Measurements from ENCODE around the gene PNPLA8. TPM values are rescaled to one million over a fixed set of nuclear protein-coding genes. Genes with fewer than 3 reads are reported as not detected.
A peak's percentile ranks its signal among the peaks of the same experiment; 100 is the strongest.

PNPLA8 gene
- total RNA-seq, 1 experiment from 2014 or later = 19.2 TPM

DNA sequence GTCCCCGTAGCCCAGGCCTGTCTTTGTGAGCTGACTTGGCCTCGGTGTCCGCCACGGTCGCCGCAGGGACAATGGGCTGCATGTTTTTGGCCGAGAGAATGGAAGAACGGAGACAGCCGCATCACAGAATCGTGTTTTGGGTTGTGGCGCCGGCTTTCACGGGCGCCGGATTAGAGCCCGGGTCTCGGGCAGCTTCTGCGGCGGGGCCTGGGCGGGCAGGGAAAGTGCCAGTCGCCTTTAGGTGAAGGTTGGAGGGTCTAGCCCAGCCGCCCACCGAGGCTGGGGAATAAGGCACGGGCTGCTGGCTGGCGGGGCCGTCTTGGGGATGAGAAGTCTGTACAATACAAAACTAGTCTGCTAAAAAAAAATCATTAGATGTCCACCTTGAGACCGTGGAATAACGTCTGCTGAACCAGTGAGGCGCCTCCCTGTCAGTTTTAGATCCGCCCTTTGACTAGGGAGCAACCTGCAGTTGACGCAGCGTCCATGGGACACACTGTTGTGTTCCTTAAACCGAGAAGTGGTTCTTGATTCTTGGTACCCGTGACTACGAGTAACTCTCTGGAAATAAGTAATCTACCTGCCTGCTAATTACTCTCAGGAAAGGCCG lies 44.3 kb upstream of the PNPLA8 start:
- Histone ChIP-seq H3K4me3 (ENCODE audit: low read depth, low read length, poor library complexity, severe bottlenecking) (peak overlapping the region; percentile 77), H3K4me1 (ENCODE audit: insufficient read depth, low read length, poor library complexity, severe bottlenecking) (peaks cover 27% of the 10 kb centered on the region), H3K27ac (ENCODE audit: low read depth, low read length, poor library complexity, severe bottlenecking) (peak overlapping the region; percentile 94), H3K27me3 (replicated peaks; ENCODE audit: insufficient read depth, low read depth, low read length, poor library complexity) (no peaks in the 10 kb centered on the region), H3K9me3 (ENCODE audit: low read depth, low read length, poor library complexity, severe bottlenecking) (no peaks in the 10 kb centered on the region), H3K36me3 (ENCODE audit: insufficient read depth, low read length, poor library complexity, severe bottlenecking) (peaks cover 43% of the 10 kb centered on the region)
- ChIA-PET CTCF (no interaction called here), POLR2A (ENCODE audit: low non-redundant PET) (interaction anchor here (0.6 kb wide), 1 partner anchor 678 kb away, joined by 3 read pairs; no protein-coding TSS in a partner anchor)
- no peak for TF ChIP-seq CTCF (conservative IDR thresholded peaks at IDR 0.05; ENCODE audit: low read depth, low read length)
- TF ChIP-seq EZH2 (IDR thresholded peaks at IDR 0.05; ENCODE audit: borderline replicate concordance, low read depth, low read length, poor library complexity, severe bottlenecking) = no peak
- BruUV-seq (replicated peaks) = TSS peak; percentile 38
- DNase-seq (ENCODE audit: low spot score) = peak; percentile 37
- intact Hi-C loops (cut with micrococcal nuclease; ENCODE audit: unreplicated experiment) = no loop called here

GRCh38 chr7:108569381-108570145 lies 43.6 kb upstream of the PNPLA8 start, which contains the start of the genes DNAJB9 and THAP5:
TSS of gene DNAJB9 (plus strand) at chr7:108569874. CDS start at chr7:108571727, 1,853 bp downstream.
TSS of gene THAP5 (minus strand) at chr7:108569706. CDS start at chr7:108569569, 137 bp downstream.
- intact Hi-C loops (cut with micrococcal nuclease; ENCODE audit: unreplicated experiment) = loop anchor here (2.0 kb wide), 1 partner anchor 43 kb away; the partner anchor contains the start of gene PNPLA8
- POLR2A ChIA-PET (ENCODE audit: low non-redundant PET) = interaction anchor here (0.6 kb wide), 1 partner anchor 677 kb away, joined by 3 read pairs; no protein-coding TSS in a partner anchor
- CTCF ChIA-PET = no interaction called here
- Histone ChIP-seq H3K36me3 (ENCODE audit: insufficient read depth, low read length, poor library complexity, severe bottlenecking) (peaks cover 45% of the 10 kb centered on the region), H3K4me3 (ENCODE audit: low read depth, low read length, poor library complexity, severe bottlenecking) (peak within 1 kb of the TSS; percentile 77), H3K4me1 (ENCODE audit: insufficient read depth, low read length, poor library complexity, severe bottlenecking) (peaks cover 27% of the 10 kb centered on the region), H3K27me3 (replicated peaks; ENCODE audit: insufficient read depth, low read depth, low read length, poor library complexity) (no peaks in the 10 kb centered on the region), H3K9me3 (ENCODE audit: low read depth, low read length, poor library complexity, severe bottlenecking) (no peaks in the 10 kb centered on the region), H3K27ac (ENCODE audit: low read depth, low read length, poor library complexity, severe bottlenecking) (peak within 1 kb of the TSS; percentile 94)
- DNase-seq (ENCODE audit: low spot score) = peak; percentile 100
- TF ChIP-seq CTCF (conservative IDR thresholded peaks at IDR 0.05; ENCODE audit: low read depth, low read length) = no peak
- no TSS peak for BruUV-seq (replicated peaks)

DNA sequence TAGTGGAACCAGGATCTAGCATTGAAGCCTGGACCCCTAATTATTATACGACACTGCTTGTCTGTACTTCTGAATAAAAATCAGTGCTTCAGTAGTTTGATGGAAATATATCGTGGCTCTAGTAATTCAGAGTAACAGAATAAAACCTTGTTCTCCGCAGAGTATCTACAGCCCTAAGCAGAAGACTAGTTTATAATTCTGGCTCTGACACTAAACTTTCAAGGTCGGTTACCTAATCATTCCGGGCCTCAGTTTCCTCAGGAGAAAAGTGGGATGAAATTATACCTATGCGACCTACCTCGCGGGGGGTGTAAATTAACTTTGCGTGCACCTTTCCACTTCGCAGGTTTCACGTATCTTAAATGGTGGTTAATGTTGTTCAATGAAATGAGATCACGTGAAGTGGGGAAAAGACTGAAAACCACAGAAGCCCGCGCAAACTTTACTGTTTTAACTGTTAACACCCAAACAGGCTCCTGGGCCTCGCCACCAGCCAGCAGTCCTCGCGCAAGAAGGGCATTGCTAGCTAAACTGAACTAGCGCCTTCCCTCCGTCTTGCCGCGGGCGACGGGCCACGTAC lies 43.0 kb upstream of the PNPLA8 start:
- POLR2A ChIA-PET (ENCODE audit: low non-redundant PET) = no interaction called here
- CTCF ChIA-PET = no interaction called here
- BruUV-seq (replicated peaks) = TSS peak; percentile 49

More for the DNA sequence above, 43.0 kb upstream of the PNPLA8 start:
- Histone ChIP-seq H3K4me3 (ENCODE audit: low read depth, low read length, poor library complexity, severe bottlenecking) (peak overlapping the region; percentile 77), H3K27ac (ENCODE audit: low read depth, low read length, poor library complexity, severe bottlenecking) (peak overlapping the region; percentile 94), H3K27me3 (replicated peaks; ENCODE audit: insufficient read depth, low read depth, low read length, poor library complexity) (no peaks in the 10 kb centered on the region), H3K36me3 (ENCODE audit: insufficient read depth, low read length, poor library complexity, severe bottlenecking) (peaks cover 46% of the 10 kb centered on the region), H3K9me3 (ENCODE audit: low read depth, low read length, poor library complexity, severe bottlenecking) (no peaks in the 10 kb centered on the region), H3K4me1 (ENCODE audit: insufficient read depth, low read length, poor library complexity, severe bottlenecking) (peaks cover 27% of the 10 kb centered on the region)
- TF ChIP-seq CTCF (conservative IDR thresholded peaks at IDR 0.05; ENCODE audit: low read depth, low read length) = no peak
- no peak for TF ChIP-seq EZH2 (IDR thresholded peaks at IDR 0.05; ENCODE audit: borderline replicate concordance, low read depth, low read length, poor library complexity, severe bottlenecking)
- intact Hi-C loops (cut with micrococcal nuclease; ENCODE audit: unreplicated experiment) = loop anchor here (2.0 kb wide), 1 partner anchor 42 kb away; the partner anchor contains the start of gene PNPLA8
- no peak for DNase-seq (ENCODE audit: low spot score)

All from A673 (cell line).